Smooth muscle cell (in vitro differentiated cells): ENCODE data around the gene SCN2A. TPM values are rescaled to one million over a fixed set of nuclear protein-coding genes. Genes with fewer than 3 reads are reported as not detected.

Source experiments
- DNase-seq: peaks from one replicate; lab custom pipeline; 2025; ENCODE audit not compliant: unreplicated experiment; lab: John Stamatoyannopoulos, UW
- H2AFZ ChIP-seq: fragments of 200-600 bp; sonication (generic); 2 replicates; pipeline ENCODE4 v1.6.0; 2016; ENCODE audit warnings: antibody characterized with exemption, low read depth, mild to moderate bottlenecking
- H3F3A ChIP-seq: fragments of 200-600 bp; sonication (generic); 2 replicates; pipeline ENCODE4 v1.6.0; 2017; ENCODE audit warnings: antibody characterized with exemption, low read depth
- H3K27ac ChIP-seq: fragments of 200-600 bp; sonication (generic); 2 replicates; pipeline ENCODE4 v1.5.1; 2016; ENCODE audit warnings: low read depth, mild to moderate bottlenecking
- H3K27me3 ChIP-seq: fragments of 200-600 bp; sonication (generic); 2 replicates; pipeline ENCODE4 v1.6.1; 2016; ENCODE audit warnings: low read depth, mild to moderate bottlenecking
- H3K36me3 ChIP-seq: fragments of 200-600 bp; sonication (generic); 2 replicates; pipeline ENCODE4 v1.5.1; 2016; ENCODE audit warnings: low read depth
- H3K4me1 ChIP-seq: fragments of 200-600 bp; sonication (generic); 2 replicates; pipeline ENCODE4 v1.5.1; 2016; ENCODE audit warnings: low read depth
- H3K4me2 ChIP-seq: fragments of 200-600 bp; sonication (generic); 2 replicates; pipeline ENCODE4 v1.6.0; 2016; ENCODE audit warnings: mild to moderate bottlenecking
- H3K4me3 ChIP-seq: fragments of 200-600 bp; sonication (generic); 2 replicates; pipeline ENCODE4 v1.5.1; 2016; ENCODE audit warnings: mild to moderate bottlenecking
- H3K79me2 ChIP-seq: fragments of 200-600 bp; sonication (generic); 2 replicates; pipeline ENCODE4 v1.6.0; 2016; ENCODE audit warnings: low read depth, mild to moderate bottlenecking
- H3K9ac ChIP-seq: fragments of 200-600 bp; sonication (generic); 2 replicates; pipeline ENCODE4 v1.6.0; 2016; ENCODE audit warnings: low read depth
- H3K9me3 ChIP-seq: fragments of 200-600 bp; sonication (generic); replicated peaks from 2 replicates; pipeline ENCODE4 v1.5.1; 2016; ENCODE audit warnings: low read depth
- H4K20me1 ChIP-seq: fragments of 200-600 bp; sonication (generic); 2 replicates; pipeline ENCODE4 v1.6.0; 2016; ENCODE audit warnings: low read depth
- WGBS: methylation state at CpG from one replicate; pipeline ENCODE4 v1.1.7; 2016; ENCODE audit warnings: low lambda C conversion rate; 5-methylcytosine and 5-hydroxymethylcytosine counted together
- polyA plus RNA-seq: library from polyadenylated mRNA; unstranded; fragments of >200 nt; fragmentation: Nextera tagmentation; extraction: Ambion mirVana; gene quantifications from 2 replicates; pipeline ENCODE4 v1.2.1, GENCODE V29; 2016
- total RNA-seq: library from RNA; depleted of rRNA; stranded (reverse); fragments of >200 nt; gene quantifications from 2 replicates; pipeline ENCODE4 v1.2.3, GENCODE V29; 2014
- TF ChIP-seq, protein P1 (sequence below): fragments of 200-600 bp; sonication (generic); IDR thresholded peaks from 2 replicates; pipeline ENCODE4 v1.5.1; 2017; ENCODE audit warnings: borderline replicate concordance, mild to moderate bottlenecking, antibody characterized with exemption; ENCODE audit not compliant: insufficient read depth, poor library complexity, severe bottlenecking

SCN2A gene
- total and polyA plus RNA-seq, 2 experiments from 2014 or later: 0.17 to 0.27 TPM

DNA sequence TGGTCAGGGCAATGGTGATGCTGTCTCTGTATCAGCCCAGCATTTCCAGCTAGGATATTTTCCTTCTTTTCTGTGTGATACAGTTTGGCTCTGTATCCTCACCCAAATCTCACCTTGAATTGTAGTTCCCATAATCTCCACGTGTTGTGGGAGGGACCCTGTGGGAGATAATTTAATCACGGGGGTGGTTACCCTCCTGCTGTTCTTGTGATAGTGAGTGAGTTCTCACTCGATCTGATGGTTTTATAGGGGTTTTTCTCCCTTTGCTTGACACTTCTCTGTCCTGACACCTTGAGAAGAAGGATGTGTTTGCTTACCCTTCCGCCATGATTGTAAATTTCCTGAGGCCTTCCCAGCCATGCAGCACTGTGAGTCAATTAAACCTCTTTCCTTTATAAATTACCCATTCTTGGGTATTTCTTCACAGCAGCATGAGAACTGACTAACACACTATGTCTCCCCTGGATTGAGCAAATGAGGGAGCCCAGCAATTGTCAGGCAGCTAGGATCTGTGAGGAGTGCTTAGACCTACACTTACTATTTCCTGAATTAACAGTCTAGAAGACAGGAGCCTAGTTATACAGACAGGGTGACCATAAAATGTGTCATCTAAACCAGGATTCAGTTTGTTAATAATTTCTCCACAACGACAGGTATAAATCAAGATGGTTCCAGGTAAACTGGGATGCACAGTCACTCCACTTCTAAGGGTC is 6.0 kb downstream of the SCN2A start:
- no peaks in the 10 kb centered on the region for H3K79me2 ChIP-seq
- no peaks in the 10 kb centered on the region for H3K27me3 ChIP-seq
- no peak overlapping the region for H2AFZ ChIP-seq
- 68% methylated on average over 5 of the region's 5 CpGs for WGBS
- no peak overlapping the region for H3K4me3 ChIP-seq
- no peaks in the 10 kb centered on the region for H3K4me1 ChIP-seq
- no peak for DNase-seq
- H3F3A ChIP-seq: no peaks in the 10 kb centered on the region
- H3K27ac ChIP-seq: no peak overlapping the region
- H3K4me2 ChIP-seq: no peak overlapping the region
- no peaks in the 10 kb centered on the region for H3K9me3 ChIP-seq
- no peak overlapping the region for H3K9ac ChIP-seq
- TF ChIP-seq, protein P1, sequence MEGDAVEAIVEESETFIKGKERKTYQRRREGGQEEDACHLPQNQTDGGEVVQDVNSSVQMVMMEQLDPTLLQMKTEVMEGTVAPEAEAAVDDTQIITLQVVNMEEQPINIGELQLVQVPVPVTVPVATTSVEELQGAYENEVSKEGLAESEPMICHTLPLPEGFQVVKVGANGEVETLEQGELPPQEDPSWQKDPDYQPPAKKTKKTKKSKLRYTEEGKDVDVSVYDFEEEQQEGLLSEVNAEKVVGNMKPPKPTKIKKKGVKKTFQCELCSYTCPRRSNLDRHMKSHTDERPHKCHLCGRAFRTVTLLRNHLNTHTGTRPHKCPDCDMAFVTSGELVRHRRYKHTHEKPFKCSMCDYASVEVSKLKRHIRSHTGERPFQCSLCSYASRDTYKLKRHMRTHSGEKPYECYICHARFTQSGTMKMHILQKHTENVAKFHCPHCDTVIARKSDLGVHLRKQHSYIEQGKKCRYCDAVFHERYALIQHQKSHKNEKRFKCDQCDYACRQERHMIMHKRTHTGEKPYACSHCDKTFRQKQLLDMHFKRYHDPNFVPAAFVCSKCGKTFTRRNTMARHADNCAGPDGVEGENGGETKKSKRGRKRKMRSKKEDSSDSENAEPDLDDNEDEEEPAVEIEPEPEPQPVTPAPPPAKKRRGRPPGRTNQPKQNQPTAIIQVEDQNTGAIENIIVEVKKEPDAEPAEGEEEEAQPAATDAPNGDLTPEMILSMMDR: no peak
- H4K20me1 ChIP-seq: no peaks in the 10 kb centered on the region
- no peaks in the 10 kb centered on the region for H3K36me3 ChIP-seq

DNA sequence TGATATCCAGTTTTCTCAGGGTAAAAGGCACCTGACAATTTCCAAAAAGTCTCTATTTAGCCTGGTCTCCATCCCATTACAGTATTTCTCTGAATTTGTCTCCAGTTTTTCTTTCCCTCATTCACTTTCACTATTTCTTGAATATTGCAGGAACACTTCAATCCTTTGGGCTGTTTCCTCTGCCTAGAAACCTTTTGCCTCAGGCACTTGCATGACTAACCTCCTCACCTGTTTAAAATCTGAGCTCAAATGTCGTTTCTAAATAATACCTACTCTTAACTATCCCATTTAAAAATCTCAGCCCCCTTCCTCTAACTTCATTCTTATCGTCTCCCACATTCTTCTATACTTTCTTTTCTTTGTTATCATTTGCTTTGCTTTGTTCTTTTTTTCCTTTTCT is 9.0 kb downstream of the SCN2A start:
- no peaks in the 10 kb centered on the region for H3K27me3 ChIP-seq
- no peak overlapping the region for H3K9ac ChIP-seq
- H3K4me1 ChIP-seq: no peaks in the 10 kb centered on the region
- DNase-seq: no peak
- no peak overlapping the region for H2AFZ ChIP-seq
- no peaks in the 10 kb centered on the region for H3K36me3 ChIP-seq
- 44% methylated on average over 2 of the region's 2 CpGs for WGBS
- TF ChIP-seq, protein P1: no peak
- H3K79me2 ChIP-seq: no peaks in the 10 kb centered on the region
- no peaks in the 10 kb centered on the region for H3F3A ChIP-seq
- no peaks in the 10 kb centered on the region for H4K20me1 ChIP-seq
- H3K27ac ChIP-seq: no peak overlapping the region
- H3K4me2 ChIP-seq: no peak overlapping the region
- H3K4me3 ChIP-seq: no peak overlapping the region
- no peaks in the 10 kb centered on the region for H3K9me3 ChIP-seq

DNA sequence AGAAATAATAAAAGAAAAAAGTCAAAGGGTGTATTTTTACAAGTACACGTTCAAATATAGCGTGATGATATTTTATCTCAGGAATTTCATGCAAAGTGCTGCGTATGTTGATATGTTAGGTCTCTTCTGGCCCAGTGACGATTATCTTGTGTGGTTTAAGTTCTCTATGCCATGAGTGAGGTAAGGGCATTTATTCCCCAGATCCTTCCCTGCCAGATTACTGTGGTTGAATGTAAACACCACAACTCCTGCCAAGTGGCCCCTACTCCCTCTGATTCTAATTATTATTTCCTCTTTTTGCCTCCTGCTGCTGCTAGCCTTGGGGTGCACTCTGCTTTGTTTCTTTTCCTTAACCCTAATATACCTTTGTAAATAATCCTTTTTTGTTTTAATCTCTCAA is 12.2 kb downstream of the SCN2A start:
- Histone ChIP-seq H3K4me2 (no peak overlapping the region), H3F3A (no peaks in the 10 kb centered on the region), H3K27me3 (no peaks in the 10 kb centered on the region), H3K9ac (no peak overlapping the region), H3K27ac (no peak overlapping the region), H3K4me1 (no peaks in the 10 kb centered on the region), H2AFZ (no peak overlapping the region), H3K4me3 (no peak overlapping the region), H3K36me3 (no peaks in the 10 kb centered on the region), H4K20me1 (no peaks in the 10 kb centered on the region), H3K9me3 (no peaks in the 10 kb centered on the region), H3K79me2 (no peaks in the 10 kb centered on the region)
- no peak for DNase-seq
- 93% methylated on average over 4 of the region's 4 CpGs for WGBS
- TF ChIP-seq, protein P1: no peak

DNA sequence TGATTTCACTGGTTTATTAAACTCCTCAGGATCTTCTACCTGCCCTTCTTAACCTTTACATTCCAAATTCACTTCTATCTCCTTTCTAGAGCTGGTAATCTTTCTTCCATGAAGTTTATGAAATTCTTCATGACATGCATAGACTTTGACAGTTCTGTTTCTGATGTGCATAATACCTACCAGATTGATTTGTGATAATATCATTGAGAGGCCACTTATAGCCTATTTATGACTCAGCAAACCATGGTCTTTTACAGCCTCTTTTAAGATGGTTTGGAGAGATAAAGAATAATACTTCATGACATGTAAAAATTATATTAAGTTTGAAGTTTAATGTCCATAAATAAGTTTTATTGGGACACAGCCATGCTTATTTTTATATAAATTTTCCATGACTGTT is 14.0 kb downstream of the SCN2A start:
- no peaks in the 10 kb centered on the region for H3K4me1 ChIP-seq
- H3K27ac ChIP-seq: no peak overlapping the region
- no peak overlapping the region for H3K4me3 ChIP-seq
- H3K9ac ChIP-seq: no peak overlapping the region
- TF ChIP-seq, protein P1: no peak
- no peaks in the 10 kb centered on the region for H3K27me3 ChIP-seq
- no peak overlapping the region for H2AFZ ChIP-seq
- no peaks in the 10 kb centered on the region for H3F3A ChIP-seq
- H4K20me1 ChIP-seq: no peaks in the 10 kb centered on the region
- no peak for DNase-seq
- H3K9me3 ChIP-seq: no peaks in the 10 kb centered on the region
- H3K79me2 ChIP-seq: no peaks in the 10 kb centered on the region
- no peaks in the 10 kb centered on the region for H3K36me3 ChIP-seq
- no peak overlapping the region for H3K4me2 ChIP-seq
